NCI-H2029 treated with DMSO at 0.1 percent for 48 hours (cell line): Measurements from ENCODE around the gene MAPK9.
"Not testable (repeated sequence)": the region's sequence is repeated elsewhere in the genome, so short reads cannot be mapped to it uniquely, and the experiment has no call there.

ENCODE experiments used
- DNase-seq: peaks from one replicate; lab custom pipeline; 2025; lab: John Stamatoyannopoulos, UW

Gene MAPK9

GRCh38 chr5:180326989-180327565 lies 35.2 kb upstream of the MAPK9 start:
- no peak for DNase-seq

GRCh38 chr5:180324601-180324950 lies 32.7 kb upstream of the MAPK9 start:
- DNase-seq = no peak

GRCh38 chr5:180323941-180324600 lies 32.2 kb upstream of the MAPK9 start:
- no peak for DNase-seq

GRCh38 chr5:180323160-180323559 lies 31.3 kb upstream of the MAPK9 start:
- DNase-seq = no peak

- no peak for DNase-seq
Observed at GRCh38 chr5:180318456-180319089, 26.7 kb upstream of the MAPK9 start.

- no peak for DNase-seq
Observed at GRCh38 chr5:180316586-180316985, 24.7 kb upstream of the MAPK9 start.

- DNase-seq = peak; percentile 19
Observed at GRCh38 chr5:180315762-180316212, 23.9 kb upstream of the MAPK9 start.

GRCh38 chr5:180313677-180314505 lies 22.0 kb upstream of the MAPK9 start:
- peak; percentile 35 for DNase-seq

GRCh38 chr5:180311216-180311615 lies 19.3 kb upstream of the MAPK9 start:
- no peak for DNase-seq

GRCh38 chr5:180306796-180307195 lies 14.9 kb upstream of the MAPK9 start:
- DNase-seq = no peak

GRCh38 chr5:180305481-180305880 lies 13.6 kb upstream of the MAPK9 start:
- no peak for DNase-seq

GRCh38 chr5:180304431-180305375 lies 12.8 kb upstream of the MAPK9 start:
- DNase-seq = no peak

- DNase-seq = no peak
Observed at GRCh38 chr5:180304016-180304292, 12.1 kb upstream of the MAPK9 start.

GRCh38 chr5:180303226-180304015 lies 11.5 kb upstream of the MAPK9 start:
- no peak for DNase-seq

GRCh38 chr5:180302256-180302655 lies 10.4 kb upstream of the MAPK9 start:
- no peak for DNase-seq

- no peak for DNase-seq
Observed at GRCh38 chr5:180301253-180301652, 9.4 kb upstream of the MAPK9 start.

GRCh38 chr5:180299526-180299925 lies 7.6 kb upstream of the MAPK9 start:
- DNase-seq = no peak

- DNase-seq = not testable (repeated sequence)
Observed at GRCh38 chr5:180299014-180299413, 7.1 kb upstream of the MAPK9 start.

- DNase-seq = no peak
Observed at GRCh38 chr5:180297587-180298282, 5.9 kb upstream of the MAPK9 start.

- DNase-seq = no peak
Observed at GRCh38 chr5:180296771-180297170, 4.9 kb upstream of the MAPK9 start.
